ENCODE measurements around the gene PGBD5.

The PGBD5 gene

DNA sequence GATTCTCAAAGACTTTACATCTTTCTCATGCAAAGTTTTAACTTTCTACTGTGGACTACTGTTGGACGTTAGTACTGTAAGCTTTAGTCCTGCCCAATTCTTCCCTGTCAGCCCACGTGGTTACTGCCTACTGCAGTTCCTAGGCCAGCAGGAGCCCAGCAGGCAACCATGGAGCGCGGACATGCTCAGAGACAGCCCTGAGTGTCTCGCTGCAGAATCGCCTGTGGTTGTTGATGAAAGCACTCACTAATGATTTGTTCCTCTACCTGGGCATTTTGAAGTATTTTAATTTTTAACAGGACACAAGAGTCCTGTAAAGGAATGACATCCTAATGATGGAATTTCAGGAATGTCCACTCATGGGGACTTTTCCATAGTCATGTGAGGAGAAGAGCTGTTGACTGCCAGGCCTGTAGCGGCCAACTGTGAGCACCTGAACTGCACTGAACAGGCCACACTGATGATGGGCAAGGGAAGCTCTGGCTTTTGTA, 44.1 kb downstream of the PGBD5 start:
- TF ChIP-seq, protein P1, sequence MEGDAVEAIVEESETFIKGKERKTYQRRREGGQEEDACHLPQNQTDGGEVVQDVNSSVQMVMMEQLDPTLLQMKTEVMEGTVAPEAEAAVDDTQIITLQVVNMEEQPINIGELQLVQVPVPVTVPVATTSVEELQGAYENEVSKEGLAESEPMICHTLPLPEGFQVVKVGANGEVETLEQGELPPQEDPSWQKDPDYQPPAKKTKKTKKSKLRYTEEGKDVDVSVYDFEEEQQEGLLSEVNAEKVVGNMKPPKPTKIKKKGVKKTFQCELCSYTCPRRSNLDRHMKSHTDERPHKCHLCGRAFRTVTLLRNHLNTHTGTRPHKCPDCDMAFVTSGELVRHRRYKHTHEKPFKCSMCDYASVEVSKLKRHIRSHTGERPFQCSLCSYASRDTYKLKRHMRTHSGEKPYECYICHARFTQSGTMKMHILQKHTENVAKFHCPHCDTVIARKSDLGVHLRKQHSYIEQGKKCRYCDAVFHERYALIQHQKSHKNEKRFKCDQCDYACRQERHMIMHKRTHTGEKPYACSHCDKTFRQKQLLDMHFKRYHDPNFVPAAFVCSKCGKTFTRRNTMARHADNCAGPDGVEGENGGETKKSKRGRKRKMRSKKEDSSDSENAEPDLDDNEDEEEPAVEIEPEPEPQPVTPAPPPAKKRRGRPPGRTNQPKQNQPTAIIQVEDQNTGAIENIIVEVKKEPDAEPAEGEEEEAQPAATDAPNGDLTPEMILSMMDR (IDR thresholded peaks at IDR 0.05; ENCODE audit: low read depth, low read length): no peak
- TF ChIP-seq EZH2phosphoT487 (IDR thresholded peaks at IDR 0.05; ENCODE audit: low read depth): no peak
- Histone ChIP-seq H4K20me1 (ENCODE audit: insufficient read depth, low read length) (no peaks in the 10 kb centered on the region), H3K4me1 (ENCODE audit: low read length) (no peaks in the 10 kb centered on the region), H3K27ac (ENCODE audit: low read length) (no peak overlapping the region), H3K4me2 (ENCODE audit: low read length) (no peak overlapping the region), H3K79me2 (ENCODE audit: low read length) (no peaks in the 10 kb centered on the region), H3K9ac (ENCODE audit: low read length) (no peak overlapping the region), H3K4me3 (ENCODE audit: low read length) (no peak overlapping the region), H3K9me3 (ENCODE audit: insufficient read depth, low read length) (0 out of 2 replicates have a peak, but pooled peaks cover 8% of the 10 kb centered on the region), H3K27me3 (ENCODE audit: low read depth, low read length) (peaks cover 9% of the 10 kb centered on the region), H3K36me3 (replicated peaks; ENCODE audit: low read depth, low read length) (no peaks in the 10 kb centered on the region), H2AFZ (ENCODE audit: low read depth, low read length) (no peak overlapping the region)

DNA sequence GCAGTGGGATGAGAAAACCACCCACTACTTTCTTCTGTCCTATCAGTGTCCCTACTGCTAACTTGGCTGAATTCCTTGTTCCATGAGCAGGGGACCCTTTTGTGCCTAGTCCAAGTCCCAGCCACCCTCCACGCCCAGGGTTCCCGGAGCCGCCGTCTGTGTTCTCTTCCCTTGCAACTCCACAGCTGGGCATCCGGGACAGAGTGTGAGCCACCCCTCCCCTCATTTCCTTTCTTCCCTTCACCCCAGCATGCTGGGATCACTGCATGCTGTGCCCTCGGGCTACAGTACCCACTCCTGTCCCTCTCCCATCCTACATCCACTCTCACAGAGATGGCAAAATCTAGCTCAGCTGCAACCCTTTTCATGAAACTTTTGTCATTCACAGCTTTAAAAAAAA, 44.5 kb downstream of the PGBD5 start:
- Histone ChIP-seq H3K79me2 (ENCODE audit: low read length) (no peaks in the 10 kb centered on the region), H3K4me3 (ENCODE audit: low read length) (no peak overlapping the region), H2AFZ (ENCODE audit: low read depth, low read length) (no peak overlapping the region), H3K36me3 (replicated peaks; ENCODE audit: low read depth, low read length) (no peaks in the 10 kb centered on the region), H3K4me1 (ENCODE audit: low read length) (no peaks in the 10 kb centered on the region), H3K27ac (ENCODE audit: low read length) (no peak overlapping the region), H4K20me1 (ENCODE audit: insufficient read depth, low read length) (no peaks in the 10 kb centered on the region), H3K4me2 (ENCODE audit: low read length) (no peak overlapping the region), H3K27me3 (ENCODE audit: low read depth, low read length) (peaks cover 9% of the 10 kb centered on the region), H3K9me3 (ENCODE audit: insufficient read depth, low read length) (0 out of 2 replicates have a peak, but pooled peaks cover 8% of the 10 kb centered on the region), H3K9ac (ENCODE audit: low read length) (no peak overlapping the region)
- no peak for TF ChIP-seq EZH2phosphoT487 (IDR thresholded peaks at IDR 0.05; ENCODE audit: low read depth)
- TF ChIP-seq, protein P1 (IDR thresholded peaks at IDR 0.05; ENCODE audit: low read depth, low read length): no peak

DNA sequence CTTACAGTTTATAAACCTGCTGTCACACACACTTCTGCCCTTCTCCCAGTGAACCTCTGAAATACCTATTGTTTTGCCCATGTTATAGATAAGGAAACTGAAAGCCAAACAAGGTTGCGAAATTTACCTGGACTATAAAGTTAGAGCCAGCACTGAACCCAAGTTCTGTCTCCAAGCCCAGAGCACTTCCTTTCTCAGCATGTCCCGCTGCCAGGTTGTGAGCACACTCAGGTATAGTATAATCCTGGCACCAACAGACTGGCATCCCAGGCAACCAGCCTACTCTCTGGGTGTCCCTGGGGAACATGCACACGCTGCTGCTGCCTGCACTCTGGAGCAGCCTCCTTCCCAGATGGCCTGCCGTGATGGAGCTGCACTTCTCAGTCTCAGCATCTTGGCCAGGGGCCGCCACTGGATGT, 45.1 kb downstream of the PGBD5 start:
- H3K4me1 ChIP-seq (ENCODE audit: low read length): no peaks in the 10 kb centered on the region
- H3K9ac ChIP-seq (ENCODE audit: low read length): no peak overlapping the region
- TF ChIP-seq EZH2phosphoT487 (IDR thresholded peaks at IDR 0.05; ENCODE audit: low read depth): no peak
- TF ChIP-seq, protein P1 (IDR thresholded peaks at IDR 0.05; ENCODE audit: low read depth, low read length): no peak
- H3K79me2 ChIP-seq (ENCODE audit: low read length): no peaks in the 10 kb centered on the region
- no peak overlapping the region for H3K4me2 ChIP-seq (ENCODE audit: low read length)
- no peak overlapping the region for H2AFZ ChIP-seq (ENCODE audit: low read depth, low read length)
- H3K27me3 ChIP-seq (ENCODE audit: low read depth, low read length): peaks cover 12% of the 10 kb centered on the region; the same call in 1 of the 2 replicates
- no peaks in the 10 kb centered on the region for H3K36me3 ChIP-seq (replicated peaks; ENCODE audit: low read depth, low read length)
- H3K27ac ChIP-seq (ENCODE audit: low read length): no peak overlapping the region
- no peaks in the 10 kb centered on the region for H4K20me1 ChIP-seq (ENCODE audit: insufficient read depth, low read length)
- H3K9me3 ChIP-seq (ENCODE audit: insufficient read depth, low read length): 0 out of 2 replicates have a peak, but pooled peaks cover 8% of the 10 kb centered on the region
- H3K4me3 ChIP-seq (ENCODE audit: low read length): no peak overlapping the region

DNA sequence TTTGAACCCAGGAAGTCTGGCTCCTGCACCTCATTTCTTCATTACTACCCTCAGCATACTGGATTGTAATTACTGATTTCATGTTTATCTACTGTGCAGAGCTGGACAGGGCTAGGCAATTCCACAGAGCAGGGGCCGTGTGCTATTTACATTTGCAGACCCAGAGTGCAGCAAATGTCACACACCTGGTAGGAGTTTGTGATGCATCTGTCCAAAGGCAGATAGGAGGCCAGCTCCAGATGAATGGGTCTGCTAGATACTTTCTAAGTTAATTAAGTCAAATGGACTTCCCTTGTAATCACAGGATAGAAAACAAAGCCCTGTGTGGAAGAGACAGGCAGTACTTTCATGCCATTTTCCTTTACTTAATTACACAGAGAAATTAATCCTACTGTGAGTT, 46.2 kb downstream of the PGBD5 start:
- no peaks in the 10 kb centered on the region for H3K4me1 ChIP-seq (ENCODE audit: low read length)
- no peak overlapping the region for H3K9ac ChIP-seq (ENCODE audit: low read length)
- H3K27me3 ChIP-seq (ENCODE audit: low read depth, low read length): peaks cover 17% of the 10 kb centered on the region
- no peaks in the 10 kb centered on the region for H4K20me1 ChIP-seq (ENCODE audit: insufficient read depth, low read length)
- H2AFZ ChIP-seq (ENCODE audit: low read depth, low read length): no peak overlapping the region
- H3K4me2 ChIP-seq (ENCODE audit: low read length): no peak overlapping the region
- H3K36me3 ChIP-seq (replicated peaks; ENCODE audit: low read depth, low read length): no peaks in the 10 kb centered on the region
- 0 out of 2 replicates have a peak, but pooled peaks cover 8% of the 10 kb centered on the region for H3K9me3 ChIP-seq (ENCODE audit: insufficient read depth, low read length)
- no peaks in the 10 kb centered on the region for H3K79me2 ChIP-seq (ENCODE audit: low read length)
- TF ChIP-seq EZH2phosphoT487 (IDR thresholded peaks at IDR 0.05; ENCODE audit: low read depth): no peak
- TF ChIP-seq, protein P1 (IDR thresholded peaks at IDR 0.05; ENCODE audit: low read depth, low read length): no peak
- no peak overlapping the region for H3K4me3 ChIP-seq (ENCODE audit: low read length)
- H3K27ac ChIP-seq (ENCODE audit: low read length): no peak overlapping the region
